DMS53 treated with DMSO at 0.1 percent for 48 hours (cell line): ENCODE measurements around the gene OR52E5.

Experiments used
- DNase-seq: peaks from one replicate; lab custom pipeline; 2025; ENCODE audit not compliant: unreplicated experiment; lab: John Stamatoyannopoulos, UW

OR52E5 gene

GRCh38 chr11:5932671-5933070, 39.7 kb downstream of the OR52E5 start:
- no peak for DNase-seq

- no peak for DNase-seq
These were observed 40.1 kb downstream of the OR52E5 start for GRCh38 chr11:5933116-5933515.

- DNase-seq = peak; percentile 86
These were observed 45.0 kb downstream of the OR52E5 start for GRCh38 chr11:5937868-5938602.

GRCh38 chr11:5938603-5938965, 45.6 kb downstream of the OR52E5 start:
- DNase-seq = peak; percentile 62

GRCh38 chr11:5940748-5941147, 47.7 kb downstream of the OR52E5 start:
- DNase-seq = no peak

- no peak for DNase-seq
These were observed 48.9 kb downstream of the OR52E5 start, which contains the start of gene OR56A3 for GRCh38 chr11:5941951-5942350. OR56A3 (plus strand) TSS chr11:5942251; CDS start chr11:5947347, 5,096 bp downstream.
